Osteocyte (in vitro differentiated cells): Measurements from ENCODE around the gene MCTP2. TPM values are rescaled to one million over a fixed set of nuclear protein-coding genes. Genes with fewer than 3 reads are reported as not detected.

Experiments used
- DNase-seq: peaks from one replicate; pipeline ENCODE4 v3.0.0; 2021; ENCODE audit warnings: mixed read lengths; ENCODE audit not compliant: unreplicated experiment; ENCODE audit errors: extremely low spot score
- H3K27ac Mint-ChIP-seq: one replicate; pipeline ENCODE4 v1.8.0; 2021; ENCODE audit warnings: mild to moderate bottlenecking, mixed read lengths; ENCODE audit not compliant: unreplicated experiment
- H3K27me3 Mint-ChIP-seq: one replicate; pipeline ENCODE4 v1.8.0; 2021; ENCODE audit warnings: mixed read lengths; ENCODE audit not compliant: unreplicated experiment
- H3K36me3 Mint-ChIP-seq: one replicate; pipeline ENCODE4 v1.8.0; 2021; ENCODE audit warnings: mixed read lengths; ENCODE audit not compliant: unreplicated experiment
- H3K4me1 Mint-ChIP-seq: one replicate; pipeline ENCODE4 v1.8.0; 2021; ENCODE audit warnings: mixed read lengths; ENCODE audit not compliant: unreplicated experiment
- H3K4me3 Mint-ChIP-seq: one replicate; pipeline ENCODE4 v1.8.0; 2021; ENCODE audit warnings: mild to moderate bottlenecking, moderate library complexity, mixed read lengths; ENCODE audit not compliant: unreplicated experiment
- H3K9me3 Mint-ChIP-seq: one replicate; pipeline ENCODE4 v1.8.0; 2021; ENCODE audit warnings: mixed read lengths; ENCODE audit not compliant: unreplicated experiment
- CTCF ChIP-seq: fragments of 200-600 bp; sonication (generic); IDR thresholded peaks from 2 replicates; pipeline ENCODE4 v1.5.0; 2021; ENCODE audit warnings: antibody characterized with exemption, mild to moderate bottlenecking, moderate library complexity
- total RNA-seq: library from RNA; stranded (reverse); gene quantifications from 2 replicates; pipeline ENCODE4 v1.2.1, GENCODE V29; 2021

MCTP2 gene
- total RNA-seq, 1 donor from 2014 or later = 0.32 TPM

GRCh38 chr15:94229591-94230369 lies 1.6 kb upstream of the MCTP2 start:
- no peak overlapping the region for H3K27ac Mint-ChIP-seq
- peaks cover 29% of the 10 kb centered on the region for H3K27me3 Mint-ChIP-seq
- H3K4me3 Mint-ChIP-seq = no peak overlapping the region
- H3K4me1 Mint-ChIP-seq = peaks cover 10% of the 10 kb centered on the region
- no peak for TF ChIP-seq CTCF
- no peaks in the 10 kb centered on the region for H3K9me3 Mint-ChIP-seq
- H3K36me3 Mint-ChIP-seq = no peaks in the 10 kb centered on the region
- DNase-seq = no peak

GRCh38 chr15:94230431-94230882 lies 904 bp upstream of the MCTP2 start:
- H3K27ac Mint-ChIP-seq = no peak overlapping the region
- no peak for DNase-seq
- no peaks in the 10 kb centered on the region for H3K36me3 Mint-ChIP-seq
- peaks cover 10% of the 10 kb centered on the region for H3K4me1 Mint-ChIP-seq
- peaks cover 29% of the 10 kb centered on the region for H3K27me3 Mint-ChIP-seq
- peak overlapping the region; percentile 63 for H3K4me3 Mint-ChIP-seq
- no peak for TF ChIP-seq CTCF
- H3K9me3 Mint-ChIP-seq = no peaks in the 10 kb centered on the region

- no peaks in the 10 kb centered on the region for H3K36me3 Mint-ChIP-seq
- peak overlapping the region; percentile 63 for H3K4me3 Mint-ChIP-seq
- no peak for DNase-seq
- H3K27me3 Mint-ChIP-seq = peaks cover 29% of the 10 kb centered on the region
- H3K9me3 Mint-ChIP-seq = no peaks in the 10 kb centered on the region
- H3K4me1 Mint-ChIP-seq = peaks cover 10% of the 10 kb centered on the region
- no peak overlapping the region for H3K27ac Mint-ChIP-seq
- no peak for TF ChIP-seq CTCF
Observed at GRCh38 chr15:94231723-94232468, 535 bp downstream of the MCTP2 start.

GRCh38 chr15:94233441-94233840 lies 2.1 kb downstream of the MCTP2 start:
- TF ChIP-seq CTCF = no peak
- DNase-seq = no peak
- Mint-ChIP-seq H3K27me3 (peaks cover 27% of the 10 kb centered on the region), H3K4me3 (no peak overlapping the region), H3K36me3 (no peaks in the 10 kb centered on the region), H3K27ac (no peak overlapping the region), H3K9me3 (no peaks in the 10 kb centered on the region), H3K4me1 (peaks cover 10% of the 10 kb centered on the region)

GRCh38 chr15:94234300-94234699 lies 2.9 kb downstream of the MCTP2 start:
- H3K4me1 Mint-ChIP-seq = peaks cover 10% of the 10 kb centered on the region
- no peak overlapping the region for H3K27ac Mint-ChIP-seq
- no peak for DNase-seq
- H3K27me3 Mint-ChIP-seq = peaks cover 25% of the 10 kb centered on the region
- H3K9me3 Mint-ChIP-seq = no peaks in the 10 kb centered on the region
- H3K36me3 Mint-ChIP-seq = no peaks in the 10 kb centered on the region
- no peak for TF ChIP-seq CTCF
- H3K4me3 Mint-ChIP-seq = no peak overlapping the region
